Stimulated activated CD8-positive, alpha-beta memory T cell treated with anti-CD3 and anti-CD28 coated beads, Interleukin-4, amount 100 ng/mL, for 4 hours (primary cell): ENCODE results near the gene MGLL.

Experiments
- DNase-seq, 2 donors: peaks; one replicate each; pipeline ENCODE4 v3.0.0-alpha.2; 2020; ENCODE audit warnings: low read depth in 2 of 2, low spot score in 1 of 2

MGLL gene

GRCh38 chr3:127677541-127678314, 144.6 kb downstream of the MGLL start:
- DNase-seq = no peak

DNA sequence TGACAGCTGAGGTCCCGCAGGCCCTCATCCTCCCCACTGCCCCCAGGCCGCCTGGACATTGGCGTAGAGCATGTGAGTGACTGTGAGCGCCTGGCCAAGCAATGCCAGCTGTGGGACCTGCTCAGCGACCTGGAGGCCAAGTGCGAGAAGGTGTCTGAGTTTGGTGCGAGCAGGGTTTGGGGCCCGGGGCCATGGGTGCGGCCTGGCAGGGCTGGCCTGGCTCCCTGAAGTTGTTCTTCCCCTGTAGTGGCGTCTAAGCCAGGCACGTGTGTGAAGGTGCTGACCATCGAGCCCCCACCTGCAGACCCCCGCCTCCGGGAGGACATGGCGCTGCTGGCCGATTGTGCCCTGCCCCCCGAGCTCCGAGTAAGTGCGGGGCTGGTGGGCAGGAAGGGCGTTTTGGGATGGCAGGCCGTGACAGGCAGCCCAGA, 145.4 kb downstream of the MGLL start:
- no peak for DNase-seq

- DNase-seq = no peak
These were observed 145.9 kb downstream of the MGLL start for GRCh38 chr3:127676456-127676855.

DNA sequence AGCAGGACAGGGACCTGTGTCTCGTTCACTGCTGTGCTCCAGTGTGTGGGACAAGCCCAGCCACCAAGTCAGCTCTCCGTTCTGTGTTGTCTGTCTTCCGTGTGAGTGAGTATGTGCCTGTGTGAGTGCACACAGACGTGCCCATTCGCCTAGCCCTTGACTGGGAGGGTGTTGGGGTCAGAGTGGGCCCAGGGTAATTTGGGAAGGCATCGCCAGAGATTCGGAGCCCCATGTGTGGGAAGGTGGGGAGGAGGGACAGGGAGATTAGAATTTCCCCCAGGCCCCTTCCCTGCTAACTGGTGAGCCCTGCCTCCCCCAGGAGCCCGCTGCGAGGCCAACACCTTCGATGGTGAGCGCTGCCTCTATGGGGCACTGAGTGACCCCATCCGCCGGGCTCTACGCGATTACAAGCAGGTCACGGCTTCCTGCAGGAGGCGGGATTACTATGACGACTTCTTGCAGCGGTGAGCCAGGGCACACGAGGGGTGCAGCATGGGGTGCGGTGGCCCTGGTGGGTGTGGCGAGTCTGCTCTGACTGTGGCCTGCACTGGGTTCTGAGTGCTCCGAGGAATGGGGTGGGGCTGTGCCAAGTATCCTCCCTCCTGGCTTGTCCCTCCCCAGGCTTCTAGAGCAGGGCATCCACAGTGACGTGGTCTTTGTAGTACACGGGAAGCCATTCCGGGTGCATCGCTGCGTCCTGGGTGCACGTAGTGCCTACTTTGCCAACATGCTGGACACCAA, 146.5 kb downstream of the MGLL start:
- DNase-seq = no peak

- no peak for DNase-seq
These were observed 147.5 kb downstream of the MGLL start for GRCh38 chr3:127674790-127675189.

DNA sequence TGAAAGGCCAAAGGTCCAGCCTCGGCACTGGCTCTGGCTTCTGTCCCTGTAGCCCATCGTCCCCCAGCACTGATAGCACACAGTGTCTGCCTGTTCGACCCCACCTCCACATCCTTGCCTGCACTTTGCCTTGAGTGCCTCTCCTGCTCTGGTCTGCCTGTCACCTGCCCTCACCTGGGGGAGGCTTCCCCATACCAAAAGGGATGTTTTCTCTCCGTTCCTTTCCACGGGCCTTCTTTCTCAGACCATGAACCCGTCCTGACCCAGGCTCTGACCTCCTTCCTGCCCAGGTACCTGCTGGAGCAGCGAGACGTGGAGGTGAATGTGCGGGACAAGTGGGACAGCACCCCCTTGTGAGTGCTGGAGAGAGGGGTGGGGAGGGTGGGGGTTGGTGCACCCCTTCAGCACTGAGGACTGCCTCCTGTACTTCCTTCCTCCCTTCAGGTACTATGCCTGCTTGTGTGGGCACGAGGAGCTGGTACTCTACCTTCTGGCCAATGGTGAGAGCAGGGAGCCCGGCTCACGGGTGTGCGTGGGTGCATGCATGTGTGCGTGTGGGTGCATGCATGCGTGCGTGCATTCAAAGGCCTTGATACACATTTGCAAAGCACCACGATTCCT, 148.1 kb downstream of the MGLL start:
- no peak for DNase-seq

DNA sequence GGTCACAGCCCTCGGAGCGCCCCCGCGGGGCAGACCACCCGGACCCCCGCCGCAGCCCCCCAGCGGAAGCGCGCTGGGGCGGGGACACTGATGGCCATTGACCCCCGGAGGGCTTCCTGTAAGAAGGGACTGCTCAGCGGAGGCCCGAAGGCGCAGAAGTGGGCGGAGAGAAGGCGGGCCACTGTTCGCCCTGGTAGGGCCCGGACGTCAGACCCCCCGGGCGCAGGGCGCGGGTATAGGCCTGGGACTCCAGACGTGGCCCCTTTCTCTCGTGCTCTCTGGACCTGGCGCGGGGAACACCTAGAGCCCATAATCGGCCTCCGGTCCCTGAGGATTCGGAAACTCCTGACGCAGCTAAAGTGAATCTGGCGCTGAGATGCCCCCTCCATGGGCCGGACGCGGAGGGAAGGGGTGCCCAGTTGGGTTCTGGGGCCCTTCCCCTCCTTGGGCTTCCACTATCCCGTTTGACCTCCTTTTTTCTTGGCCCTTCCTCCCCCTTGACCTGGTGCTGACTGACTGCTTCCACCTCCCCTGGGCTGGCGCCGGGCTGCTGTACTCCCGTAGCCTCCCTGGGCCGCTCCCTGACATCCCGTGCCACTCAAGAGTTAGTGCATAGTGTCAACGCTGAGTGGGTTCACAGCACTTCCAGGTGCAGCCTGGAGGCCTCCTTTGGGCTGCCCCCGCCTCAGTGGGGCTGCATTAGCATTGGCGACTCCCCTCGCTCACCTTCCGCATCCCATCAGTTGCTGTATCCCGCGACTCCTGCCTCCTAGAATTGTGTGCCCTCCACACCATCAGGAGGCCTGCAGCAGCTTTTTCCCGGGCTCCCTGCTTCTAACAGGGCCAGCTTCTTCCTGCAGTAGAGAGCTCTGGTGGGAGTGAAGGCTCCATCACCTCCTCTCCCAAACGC, 148.9 kb downstream of the MGLL start:
- DNase-seq = peak; percentile 8 to 17

GRCh38 chr3:127672429-127673190, 149.7 kb downstream of the MGLL start, which contains the start of gene ABTB1:
Gene ABTB1, plus strand, starts transcription at chr3:127672952. Its CDS starts 74 bp downstream, at chr3:127673026.
- peak; percentile 54 to 75 for DNase-seq

DNA sequence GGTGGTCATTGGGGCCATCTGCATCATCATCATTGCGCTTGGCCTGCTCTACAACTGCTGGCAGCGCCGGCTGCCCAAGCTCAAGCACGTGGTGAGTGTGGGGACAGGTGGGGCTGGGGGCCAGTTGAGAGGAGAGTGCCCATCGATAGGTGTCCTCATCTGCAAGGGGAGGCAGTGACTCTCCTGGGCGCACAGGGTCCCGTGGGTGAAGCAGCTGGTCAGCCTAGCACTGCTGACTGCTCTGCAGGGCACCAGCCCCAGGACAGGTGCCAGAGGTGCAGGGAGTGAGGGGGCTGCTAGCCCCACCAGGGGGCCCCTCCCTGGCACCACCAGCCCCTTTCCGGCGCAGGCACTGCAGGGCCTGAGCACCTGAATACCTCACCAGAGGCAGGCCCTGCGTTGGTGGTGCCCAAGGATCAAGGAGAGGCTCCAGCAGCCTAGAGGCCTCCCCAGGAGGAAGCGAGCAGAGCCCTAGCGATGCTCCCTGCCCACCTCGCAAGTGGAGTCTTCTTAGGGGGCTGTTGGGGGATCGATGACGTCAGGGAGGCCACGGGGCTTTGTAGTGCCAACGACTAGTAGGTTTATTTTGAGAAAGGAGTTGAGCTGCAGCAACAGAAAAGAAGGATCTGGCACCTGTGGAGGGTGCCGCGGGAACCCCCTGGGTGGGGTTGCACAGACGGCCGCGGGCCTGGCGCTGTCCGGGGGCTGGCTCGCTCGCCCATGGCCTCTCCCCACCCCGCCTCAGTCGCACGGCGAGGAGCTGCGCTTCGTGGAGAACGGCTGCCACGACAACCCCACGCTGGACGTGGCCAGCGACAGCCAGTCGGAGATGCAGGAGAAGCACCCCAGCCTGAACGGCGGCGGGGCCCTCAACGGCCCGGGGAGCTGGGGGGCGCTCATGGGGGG, 150.5 kb downstream of the MGLL start:
- DNase-seq = peak in 1 of 2 donors; percentile 18

DNA sequence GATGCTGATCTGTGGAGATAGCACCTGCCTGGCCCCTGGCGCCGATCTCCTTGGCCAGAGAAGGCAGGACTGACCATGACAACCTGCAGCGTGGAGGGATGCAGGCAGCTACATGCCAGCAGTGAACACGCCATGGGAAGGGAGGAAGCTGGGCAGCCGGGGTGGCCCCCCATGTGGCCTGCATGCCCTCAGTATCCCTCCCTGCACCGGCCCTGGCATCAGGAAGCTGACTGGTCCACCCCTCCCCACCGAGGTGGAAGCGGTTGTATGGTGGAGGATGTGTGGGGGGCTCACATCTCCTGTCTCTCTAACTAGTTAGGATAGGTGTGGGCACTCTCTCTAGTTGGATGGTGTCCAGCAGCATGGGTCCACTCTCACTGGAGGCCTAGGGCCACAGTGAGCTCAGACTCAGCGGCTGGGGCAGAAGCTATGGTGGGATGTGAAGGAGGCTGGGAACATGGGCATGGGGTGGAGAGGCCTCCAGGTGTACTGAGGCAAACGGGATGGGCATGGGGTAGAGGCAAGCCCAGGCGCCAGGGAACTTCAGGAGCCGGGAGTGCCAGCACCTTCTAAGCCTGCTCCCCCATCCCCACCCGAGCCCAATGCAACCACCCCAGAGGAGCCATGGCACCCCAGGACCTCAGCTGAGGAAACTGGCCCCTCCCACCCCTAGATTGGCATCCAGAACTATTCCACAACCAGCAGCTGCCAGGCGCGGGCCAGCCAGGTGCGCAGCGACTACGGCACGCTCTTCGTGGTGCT, 151.4 kb downstream of the MGLL start:
- no peak for DNase-seq

DNA sequence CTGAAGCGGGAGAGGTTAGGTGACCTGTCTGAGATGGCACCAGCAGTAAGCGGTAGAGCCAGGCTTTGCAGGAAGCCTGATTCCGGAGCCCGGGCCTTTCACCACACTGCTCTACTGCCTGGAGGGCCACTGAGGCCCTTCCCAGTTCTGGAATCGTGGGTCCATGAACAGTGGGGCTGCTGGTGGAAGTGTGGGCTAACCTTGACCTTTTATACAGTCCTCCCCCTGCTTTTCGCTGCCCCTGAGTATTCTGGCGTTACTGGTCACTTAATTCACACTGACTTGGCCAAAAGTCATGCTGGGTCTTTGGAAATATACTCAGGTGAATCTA, 152.1 kb downstream of the MGLL start:
- DNase-seq = no peak

GRCh38 chr3:127669541-127670228, 152.6 kb downstream of the MGLL start:
- DNase-seq = no peak

DNA sequence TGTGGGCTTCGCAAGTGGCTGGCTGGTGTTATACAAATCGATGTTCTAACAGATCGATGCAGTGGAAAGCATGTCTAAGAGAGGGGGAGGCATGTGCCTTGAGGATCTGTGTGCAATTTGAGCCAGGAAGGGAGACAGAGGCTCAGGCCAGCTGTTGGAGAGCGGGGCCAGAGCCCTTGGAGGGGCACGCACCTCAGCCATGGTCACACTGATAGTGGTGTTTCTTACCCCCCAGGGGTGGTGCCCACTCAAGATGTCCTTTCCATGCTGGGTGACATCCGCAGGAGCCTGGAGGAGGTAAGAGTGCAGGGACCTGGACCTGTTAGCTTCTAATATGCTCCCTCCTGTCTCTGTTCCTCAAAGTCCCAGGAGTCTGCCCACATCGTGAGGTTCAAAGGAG, 153.4 kb downstream of the MGLL start:
- no peak for DNase-seq

- DNase-seq = no peak
These were observed 155.1 kb downstream of the MGLL start for GRCh38 chr3:127667119-127667681.

DNA sequence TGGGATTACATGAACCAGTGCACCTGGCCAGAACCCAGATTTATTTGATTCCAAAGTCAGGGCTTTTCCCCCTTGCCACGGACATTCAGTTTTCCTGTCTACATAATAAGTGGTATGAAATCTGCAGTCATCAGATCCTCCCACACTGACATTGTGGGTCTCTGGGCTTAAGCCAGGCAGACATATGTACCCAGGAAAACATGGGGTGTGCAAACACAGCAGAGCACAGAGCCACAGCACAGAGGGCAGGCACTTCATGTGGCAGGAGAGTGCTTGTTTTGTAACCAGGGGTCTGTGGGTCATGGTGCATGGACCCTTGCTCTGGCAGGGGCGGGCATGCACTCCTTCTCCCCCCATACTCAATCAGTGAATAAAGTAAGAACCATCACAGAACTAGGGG, 155.6 kb downstream of the MGLL start:
- no peak for DNase-seq

- no peak for DNase-seq
These were observed 156.7 kb downstream of the MGLL start for GRCh38 chr3:127665586-127665985.

DNA sequence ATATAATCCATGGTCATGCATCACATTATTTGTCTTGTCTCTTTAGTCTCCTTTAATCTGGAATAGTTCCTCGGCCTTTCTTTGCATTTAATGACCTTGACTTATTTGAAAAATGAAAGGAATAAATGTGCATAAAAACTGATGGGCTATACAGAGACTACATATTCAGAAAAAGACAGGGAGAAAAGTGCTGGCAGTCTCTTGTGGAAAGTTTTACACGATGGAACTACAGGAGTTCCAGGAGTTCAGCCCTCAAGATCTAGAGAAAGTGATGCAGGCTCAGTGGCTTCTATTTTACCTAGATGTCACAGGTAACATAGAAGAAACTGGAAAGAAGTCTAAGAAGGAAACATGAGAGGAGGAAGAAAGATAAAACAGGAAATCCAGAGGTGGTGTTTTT, 157.2 kb downstream of the MGLL start:
- DNase-seq = no peak

DNA sequence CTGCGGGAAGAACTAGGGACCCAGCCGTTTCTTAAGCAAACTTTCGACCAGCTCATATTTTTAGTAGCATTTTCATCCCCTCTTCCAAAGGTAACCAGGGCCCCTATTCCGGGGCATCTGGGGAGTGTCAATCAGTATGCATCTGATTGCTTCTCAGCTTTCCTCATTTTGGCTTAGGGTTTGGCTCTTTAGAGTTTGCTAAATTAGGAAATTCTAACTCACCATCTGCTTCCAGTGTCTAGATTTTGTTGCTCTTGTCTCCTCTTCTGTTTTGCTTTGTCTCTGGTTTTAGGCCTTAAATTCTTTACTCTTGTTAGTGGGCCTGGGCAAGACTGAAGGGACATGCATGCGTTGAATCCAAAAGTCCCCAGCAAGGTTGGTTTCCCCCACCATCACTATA, 159.2 kb downstream of the MGLL start:
- no peak for DNase-seq
